ENCODE measurements around the gene HIPK3. TPM values are rescaled to one million over a fixed set of nuclear protein-coding genes. Genes with fewer than 3 reads are reported as not detected.

Gene HIPK3
- total and polyA plus RNA-seq, 10 of the 15 experiments (the other 5 are each of a cell fraction or from before 2014, with no cell fraction given): 3.4 to 26.5 (median 13.6) TPM

- ChIA-PET SMC1A (ENCODE audit: uncharacterized antibody, unreplicated experiment) (interaction anchor here (1.6 to 2.3 kb wide), 2 partner anchors 143 to 169 kb away, joined by 3 to 8 read pairs; no protein-coding TSS in a partner anchor), RAD21 (ENCODE audit: unreplicated experiment) (interaction anchor here (1.7 to 1.9 kb wide), 2 partner anchors 11 to 167 kb away, joined by 4 to 7 read pairs; no protein-coding TSS in a partner anchor), POLR2A (interaction anchor here (0.6 kb wide), 1 partner anchor 188 kb away, joined by 3 read pairs; no protein-coding TSS in a partner anchor), CTCF (interaction anchor here (0.9 to 1.8 kb wide), 3 partner anchors 12 to 354 kb away, joined by 3 to 5 read pairs (median 3); no protein-coding TSS in a partner anchor)
- intact Hi-C loops (cut with micrococcal nuclease; ENCODE audit: unreplicated experiment): no loop called here
- no peak for TF ChIP-seq MYB (IDR thresholded peaks at IDR 0.05; ENCODE audit: borderline replicate concordance, low read depth, low read length)
- no peak overlapping the region for H3K4me3 ChIP-seq
- no TSS peak for BruUV-seq (replicated peaks)
- no peak overlapping the region for H3K27ac ChIP-seq (ENCODE audit: control insufficient read depth, insufficient read depth)
- 94% methylated on average over 3 of the region's 3 CpGs for WGBS (ENCODE audit: insufficient coverage, insufficient replicate concordance, low lambda C conversion rate, missing lambda C conversion rate)
- in situ Hi-C loops (cut with MboI): loop anchor here (5.0 kb wide), 1 partner anchor 167 kb away; no protein-coding TSS in a partner anchor
- peaks cover under 1% of the 10 kb centered on the region; the same call in 1 of the 2 replicates for H3K79me2 ChIP-seq (ENCODE audit: control insufficient read depth, insufficient read depth, low read length)
- no peaks in the 10 kb centered on the region for H3K27me3 ChIP-seq (replicated peaks in 1 of 2; ENCODE audit: control insufficient read depth in 2 of 2, insufficient read depth in 2 of 2, low read length in 1 of 2)
- no peaks in the 10 kb centered on the region for H3K9me3 ChIP-seq (replicated peaks; ENCODE audit: control insufficient read depth, insufficient read depth, low read length)
- DNase-seq (ENCODE audit: low read depth, low spot score): no peak
- no peak overlapping the region for H3K4me2 ChIP-seq (ENCODE audit: control insufficient read depth, insufficient read depth)
- no peak for ATAC-seq
- H3K36me3 ChIP-seq (ENCODE audit: control insufficient read depth in 2 of 2, insufficient read depth in 2 of 2, low read length in 1 of 2): no peaks in the 10 kb centered on the region
- no peaks in the 10 kb centered on the region for H3K4me1 ChIP-seq (ENCODE audit: control insufficient read depth, insufficient read depth, low read length)
- no peak overlapping the region for H3K9ac ChIP-seq (ENCODE audit: control insufficient read depth, insufficient read depth, low read length)
- FAIRE-seq: peak; percentile 7
- H4K20me1 ChIP-seq (ENCODE audit: control insufficient read depth, insufficient read depth): no peaks in the 10 kb centered on the region
- no peak overlapping the region for H2AFZ ChIP-seq (ENCODE audit: control insufficient read depth, low read depth, low read length)
Observed at GRCh38 chr11:33334627-33335026, 77.4 kb downstream of the HIPK3 start.

- ChIA-PET POLR2A (no interaction called here), RAD21 (ENCODE audit: unreplicated experiment) (no interaction called here), SMC1A (ENCODE audit: uncharacterized antibody, unreplicated experiment) (no interaction called here), CTCF (no interaction called here)
- no peaks in the 10 kb centered on the region for H3K9me3 ChIP-seq (replicated peaks; ENCODE audit: control insufficient read depth, insufficient read depth, low read length)
- no TSS peak for BruUV-seq (replicated peaks)
- H3K4me3 ChIP-seq: no peak overlapping the region
- no peak for FAIRE-seq
- no peaks in the 10 kb centered on the region for H3K4me1 ChIP-seq (ENCODE audit: control insufficient read depth, insufficient read depth, low read length)
- TF ChIP-seq SIN3A (IDR thresholded peaks at IDR 0.05; ENCODE audit: low read depth, low read length): no peak
- in situ Hi-C loops (cut with MboI) (no loop called here), intact Hi-C loops (cut with micrococcal nuclease; ENCODE audit: unreplicated experiment) (no loop called here)
- no peak overlapping the region for H3K4me2 ChIP-seq (ENCODE audit: control insufficient read depth, insufficient read depth)
- H3K9ac ChIP-seq (ENCODE audit: control insufficient read depth, insufficient read depth, low read length): no peak overlapping the region
- no peak for DNase-seq (ENCODE audit: low read depth, low spot score)
- peaks cover 0 to 6% of the 10 kb centered on the region in 2 experiments; a peak in 2 of 4 replicates for H3K36me3 ChIP-seq (ENCODE audit: control insufficient read depth in 2 of 2, insufficient read depth in 2 of 2, low read length in 1 of 2)
- 100% methylated on average over 1 of the region's 1 CpG for WGBS (ENCODE audit: insufficient coverage, insufficient replicate concordance, low lambda C conversion rate, missing lambda C conversion rate)
- H2AFZ ChIP-seq (ENCODE audit: control insufficient read depth, low read depth, low read length): no peak overlapping the region
- H3K27me3 ChIP-seq (replicated peaks in 1 of 2; ENCODE audit: control insufficient read depth in 2 of 2, insufficient read depth in 2 of 2, low read length in 1 of 2): no peaks in the 10 kb centered on the region
- no peak for ATAC-seq
- H4K20me1 ChIP-seq (ENCODE audit: control insufficient read depth, insufficient read depth): no peaks in the 10 kb centered on the region
- no peaks in the 10 kb centered on the region for H3K79me2 ChIP-seq (ENCODE audit: control insufficient read depth, insufficient read depth, low read length)
- no peak overlapping the region for H3K27ac ChIP-seq (ENCODE audit: control insufficient read depth, insufficient read depth)
Observed at GRCh38 chr11:33339247-33339646, 82.1 kb downstream of the HIPK3 start.
